GM19043 (cell line): ENCODE data around the gene TMA16.
"Not testable (repeated sequence)": the region's sequence is repeated elsewhere in the genome, so short reads cannot be mapped to it uniquely, and the experiment has no call there.

ENCODE experiments used
- ATAC-seq: cut with Tn5 transposase; IDR thresholded peaks from one replicate; pipeline ENCODE4 v1.9.1; 2021; ENCODE audit warnings: low read depth; ENCODE audit not compliant: unreplicated experiment

The TMA16 gene

DNA sequence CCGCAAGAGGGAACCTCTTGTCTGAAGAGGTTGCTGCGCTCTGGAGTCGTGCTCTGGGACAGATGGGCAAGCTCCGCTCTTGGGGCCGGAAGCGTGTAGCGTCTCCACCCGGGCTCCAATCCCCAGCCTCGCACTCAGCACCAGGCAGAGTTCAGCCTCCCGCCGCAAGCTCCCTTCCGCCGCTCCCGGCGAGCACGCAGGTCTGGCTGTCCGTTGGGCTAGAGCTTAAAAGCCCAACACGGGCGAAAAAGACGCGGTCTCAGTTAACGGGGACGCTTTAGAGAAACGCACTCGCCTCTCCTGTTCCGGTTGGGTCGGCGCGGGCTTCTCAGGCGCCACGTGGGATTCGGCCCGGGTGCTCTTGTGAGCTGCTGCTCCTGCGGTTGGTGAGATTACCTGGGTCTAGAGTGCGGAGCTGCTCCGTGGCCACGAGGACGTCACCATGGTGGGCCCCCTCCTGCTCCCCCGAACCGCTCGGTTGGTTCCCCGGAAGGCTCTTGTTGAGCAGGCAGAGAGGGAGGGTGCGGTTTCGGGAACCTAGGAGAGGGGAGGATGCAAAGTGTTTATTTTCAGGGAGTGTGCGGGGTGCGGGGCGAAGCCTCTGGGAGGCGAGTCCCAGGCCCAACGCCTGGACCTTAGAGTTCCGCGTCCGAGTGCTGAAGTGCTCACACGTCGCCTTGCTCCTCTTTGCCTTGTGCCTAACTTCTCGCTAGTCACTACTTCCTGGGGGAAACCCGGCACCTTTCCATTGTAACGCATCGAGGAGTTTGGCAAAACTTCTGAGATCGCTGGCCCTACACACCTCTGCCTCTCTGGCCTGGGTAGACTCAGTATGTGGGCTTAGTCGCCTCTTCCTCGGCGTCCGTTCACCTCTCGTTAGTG is at the start of gene TMA16:
Gene TMA16, plus strand, starts transcription at position 331 of the 882 bp plus-strand sequence. Its CDS starts 112 bp downstream, at position 443.
- ATAC-seq = peak; percentile 74

- ATAC-seq = not testable (repeated sequence)
These were observed 47.5 kb upstream of the TMA16 start for GRCh38 chr4:163447023-163447422.

DNA sequence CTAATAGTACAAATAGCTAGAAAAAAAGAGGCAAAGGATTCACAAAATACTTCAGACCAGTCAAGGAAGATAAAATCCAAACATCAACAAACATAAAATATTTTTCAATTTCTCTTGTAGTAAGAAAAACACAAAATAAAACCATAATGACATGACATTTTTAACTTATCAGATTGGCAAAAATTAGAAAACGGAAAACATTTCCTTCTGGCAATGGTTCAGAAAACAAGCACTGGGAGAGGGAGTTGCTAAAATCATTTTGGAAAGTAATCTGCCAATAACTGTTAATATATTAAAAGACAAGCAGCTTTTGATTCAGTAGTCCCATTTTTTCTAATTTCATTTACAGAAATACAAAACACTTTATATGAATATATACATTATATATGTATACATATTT is 47.0 kb upstream of the TMA16 start:
- ATAC-seq = no peak

DNA sequence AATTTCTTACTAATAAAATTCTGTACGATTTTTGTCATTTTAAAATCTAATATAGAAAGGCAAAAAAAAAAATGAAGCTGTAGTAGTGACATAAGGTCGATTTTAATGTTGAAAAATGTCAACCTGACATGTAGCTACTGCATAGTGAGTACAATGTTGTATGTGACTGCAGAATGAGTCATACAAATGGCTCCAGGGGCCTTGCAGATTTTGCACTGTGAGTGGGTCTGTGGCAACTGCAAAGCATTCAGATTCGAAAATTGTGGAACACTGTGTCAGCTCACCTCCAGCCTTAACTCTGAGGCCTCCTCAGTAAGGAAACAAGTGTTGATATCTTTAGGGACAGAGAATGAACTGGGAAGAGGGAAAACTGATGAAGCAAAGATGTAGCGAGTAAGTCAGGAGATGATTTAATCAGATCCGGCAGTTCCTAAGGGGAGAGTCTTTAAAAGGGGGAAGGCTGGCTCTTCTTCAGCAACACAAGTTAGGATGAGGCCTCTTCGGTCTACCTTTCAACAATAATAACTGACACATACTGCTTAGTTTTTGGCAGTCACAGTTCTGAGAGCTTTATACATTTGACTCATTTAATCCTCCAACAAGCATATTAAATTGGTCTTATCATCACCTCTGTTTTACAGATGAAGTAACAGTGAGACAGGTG is 45.8 kb upstream of the TMA16 start:
- ATAC-seq = no peak

DNA sequence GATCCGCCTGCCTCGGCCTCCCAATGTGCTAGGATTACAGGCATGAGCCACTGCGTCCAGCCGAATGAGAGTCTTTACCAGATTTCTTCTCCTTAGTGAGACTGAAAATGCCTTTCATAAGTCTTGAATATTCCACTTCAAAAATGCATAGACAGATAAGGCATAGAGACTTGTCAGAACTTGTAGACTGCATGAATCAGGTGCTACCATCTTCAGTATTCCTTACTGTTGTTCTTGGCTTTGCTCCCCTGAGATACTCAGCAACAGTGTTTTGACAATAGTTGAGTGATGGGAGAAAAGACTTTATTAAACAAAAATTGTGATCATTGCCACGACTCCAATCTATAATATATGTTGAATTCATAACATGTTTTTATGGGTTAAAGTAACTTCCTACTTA is 31.9 kb upstream of the TMA16 start:
- ATAC-seq = no peak

DNA sequence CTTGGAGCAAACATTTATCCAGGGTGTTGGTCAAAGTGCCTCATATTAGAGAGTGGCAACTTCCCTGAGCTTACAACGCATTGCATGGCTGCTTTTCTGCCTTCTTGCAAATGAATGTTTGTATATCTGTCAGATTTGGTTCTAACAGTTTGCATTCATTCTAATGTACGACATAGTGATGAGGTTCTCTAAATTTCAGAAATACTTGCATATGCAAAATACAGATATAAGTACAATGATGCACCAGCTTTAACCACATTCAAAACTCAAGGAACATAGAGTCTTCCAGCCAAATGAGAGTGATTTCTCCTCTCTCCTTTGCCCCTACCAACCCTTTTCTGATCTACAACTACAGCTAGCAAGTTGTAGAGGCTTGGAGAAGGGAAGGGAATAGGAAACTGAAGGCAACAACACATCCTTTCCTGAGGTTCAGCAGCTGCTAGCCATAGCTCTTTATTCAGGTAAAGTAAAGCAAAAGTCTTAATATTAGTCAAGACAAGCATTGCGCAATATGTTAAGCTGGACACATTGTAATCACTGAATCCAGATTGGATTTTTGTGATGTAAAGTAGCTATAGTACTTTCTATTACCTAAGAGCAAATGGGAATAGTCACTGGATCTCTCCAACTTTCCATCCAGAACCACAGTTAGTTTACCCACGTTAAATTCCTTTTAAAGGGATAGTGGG is 27.3 kb upstream of the TMA16 start:
- no peak for ATAC-seq

GRCh38 chr4:163470391-163470790 is 24.1 kb upstream of the TMA16 start:
- ATAC-seq = no peak

DNA sequence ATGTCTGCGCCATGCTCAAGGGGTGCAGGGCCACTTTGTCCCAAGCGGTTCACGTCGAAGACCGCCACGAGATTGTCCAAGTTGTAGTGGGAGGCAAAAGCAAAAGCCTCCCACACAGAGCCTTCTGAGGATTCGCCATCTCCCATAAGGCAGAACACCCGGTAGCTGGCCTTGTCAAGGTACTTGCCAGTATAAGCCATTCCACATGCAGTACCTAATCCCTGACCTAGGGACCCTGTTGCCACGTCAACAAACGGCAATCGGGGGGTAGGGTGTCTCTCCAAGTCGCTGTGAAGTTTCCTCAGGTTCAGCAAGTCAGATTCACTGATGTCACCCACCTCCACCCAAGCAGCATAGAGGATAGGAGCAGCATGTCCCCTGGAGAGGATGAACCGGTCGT is 21.4 kb upstream of the TMA16 start:
- no peak for ATAC-seq

DNA sequence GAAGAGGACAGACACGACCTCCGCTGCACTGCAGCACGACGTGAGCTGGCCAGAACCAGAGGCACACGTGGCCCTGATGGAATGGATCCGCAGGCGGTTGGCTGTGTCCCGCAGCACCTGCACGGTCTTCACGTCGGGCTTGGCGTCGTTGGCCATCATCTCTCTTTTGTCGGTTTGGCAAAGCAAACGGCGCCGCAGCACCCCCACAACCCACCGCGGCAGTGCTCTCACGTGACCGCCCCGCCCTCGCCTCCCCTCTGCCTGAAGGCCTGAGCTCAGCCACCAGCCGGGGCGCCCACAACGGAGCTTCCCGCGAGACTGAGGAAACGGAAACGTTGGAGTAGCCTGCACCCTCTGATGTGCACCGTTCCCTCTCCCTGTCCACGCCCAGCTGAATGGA is 20.9 kb upstream of the TMA16 start, which contains the start of gene TKTL2:
Gene TKTL2, minus strand, starts transcription at position 179 of the 400 bp plus-strand sequence. Its CDS starts 20 bp downstream, at position 159.
- ATAC-seq = no peak

DNA sequence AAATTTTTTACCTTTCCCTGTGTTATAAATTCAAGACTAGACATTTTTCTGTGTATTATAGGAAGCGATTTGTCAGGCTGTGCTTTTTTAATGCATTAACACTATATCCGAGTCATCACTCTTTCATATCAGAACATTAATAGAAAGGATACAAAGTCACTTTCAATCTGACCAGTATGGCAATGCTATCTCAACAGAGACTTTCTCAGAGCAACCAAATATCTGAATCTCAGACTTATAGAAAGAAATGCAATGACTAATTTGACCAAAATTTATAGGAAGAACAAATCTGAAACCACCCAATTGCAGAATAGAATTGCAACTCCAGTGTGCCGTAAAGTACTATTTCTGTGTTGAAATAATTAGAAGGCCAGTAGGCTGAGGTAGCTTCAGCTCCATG is 20.5 kb upstream of the TMA16 start:
- no peak for ATAC-seq

DNA sequence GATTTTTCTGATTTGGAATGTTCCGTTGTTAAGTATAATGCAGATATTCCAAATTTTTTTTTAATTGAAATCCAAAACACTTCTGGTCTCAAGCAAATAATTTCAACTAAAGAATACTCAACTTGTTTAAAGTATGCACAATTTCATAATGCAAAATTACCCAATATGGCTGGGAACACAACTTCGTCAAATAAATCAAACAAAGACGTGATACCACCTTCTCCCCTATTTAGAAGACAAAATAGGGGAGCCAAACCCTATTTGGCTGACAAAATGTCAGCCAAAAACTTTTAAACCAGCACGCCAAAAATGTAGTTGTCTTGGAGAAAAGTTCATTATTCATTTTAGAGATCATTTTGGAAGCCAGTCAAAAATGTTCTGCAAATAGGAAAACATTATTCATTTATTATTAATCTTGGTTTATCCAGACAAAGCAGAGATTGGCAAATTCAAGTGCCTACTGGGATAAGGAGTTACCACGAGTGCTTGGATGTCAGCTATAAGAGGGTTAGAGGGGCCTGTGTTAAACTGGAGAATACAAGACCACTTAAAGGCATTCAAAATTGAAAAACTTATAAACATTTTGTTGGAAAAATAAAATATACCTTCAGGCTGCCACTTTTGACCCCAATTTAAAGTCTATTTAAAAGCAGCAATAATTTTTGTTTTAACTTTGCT is 17.6 kb upstream of the TMA16 start:
- ATAC-seq = no peak

DNA sequence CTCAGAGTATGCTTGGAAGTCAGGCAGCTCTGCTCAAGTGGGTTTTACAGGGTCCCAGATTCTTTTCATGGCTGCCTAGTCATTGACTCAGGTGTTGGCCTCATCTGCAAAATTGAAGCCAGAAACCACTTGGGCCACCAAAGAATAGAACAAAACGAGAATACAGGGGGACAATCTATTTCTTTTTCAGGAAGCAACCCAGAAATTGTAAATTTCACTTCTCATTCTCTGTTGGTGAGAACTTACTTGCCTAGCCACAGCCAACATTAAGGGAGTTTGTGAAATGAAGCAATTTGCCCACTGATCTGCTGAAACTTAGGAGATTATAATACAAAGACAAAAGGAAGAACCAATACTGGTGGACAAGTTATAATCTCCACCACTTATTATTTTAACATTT is 12.3 kb upstream of the TMA16 start:
- peak; percentile 62 for ATAC-seq

DNA sequence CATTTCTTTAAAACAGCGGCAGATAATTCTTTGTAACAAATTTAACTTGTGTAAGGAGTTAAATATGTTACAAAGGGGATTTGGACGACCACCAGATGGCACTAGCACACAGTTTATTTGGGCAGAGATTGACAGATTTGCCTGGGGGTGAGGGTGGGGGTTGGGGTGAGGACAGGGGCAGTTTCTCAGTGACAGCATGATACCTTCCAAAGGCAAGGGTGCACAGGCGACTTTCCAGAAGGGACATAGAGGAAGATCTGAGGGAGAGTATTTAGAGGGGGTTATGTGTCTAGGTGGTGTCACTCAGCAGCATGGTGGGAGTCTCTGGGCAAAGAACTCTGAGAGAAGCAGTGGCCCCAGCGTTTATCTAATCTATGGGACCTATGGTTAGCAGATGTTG is 9.6 kb upstream of the TMA16 start:
- ATAC-seq = no peak

- ATAC-seq = no peak
These were observed 8.9 kb upstream of the TMA16 start for GRCh38 chr4:163485589-163485988.

GRCh38 chr4:163486321-163486720 is 8.2 kb upstream of the TMA16 start:
- no peak for ATAC-seq

DNA sequence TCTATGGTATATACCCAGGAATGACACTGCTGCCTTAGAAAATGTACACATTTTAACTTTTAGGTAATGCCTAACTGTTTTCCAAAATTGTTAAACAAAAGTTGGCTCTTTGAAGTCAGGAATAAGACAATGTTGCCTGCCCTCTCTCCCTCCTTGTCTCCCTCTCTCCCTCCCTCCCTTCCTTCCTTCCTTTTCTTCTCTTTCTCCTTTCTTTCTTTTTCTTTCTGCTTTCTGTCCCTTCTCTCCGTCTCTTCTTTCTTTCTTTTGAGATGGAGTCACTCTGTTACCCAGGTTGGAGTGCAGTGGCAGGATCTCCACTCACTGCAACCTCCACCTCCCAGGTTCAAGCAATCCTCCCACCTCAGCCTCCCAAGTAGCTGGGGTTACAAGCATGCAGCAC is 4.6 kb upstream of the TMA16 start:
- ATAC-seq = no peak

DNA sequence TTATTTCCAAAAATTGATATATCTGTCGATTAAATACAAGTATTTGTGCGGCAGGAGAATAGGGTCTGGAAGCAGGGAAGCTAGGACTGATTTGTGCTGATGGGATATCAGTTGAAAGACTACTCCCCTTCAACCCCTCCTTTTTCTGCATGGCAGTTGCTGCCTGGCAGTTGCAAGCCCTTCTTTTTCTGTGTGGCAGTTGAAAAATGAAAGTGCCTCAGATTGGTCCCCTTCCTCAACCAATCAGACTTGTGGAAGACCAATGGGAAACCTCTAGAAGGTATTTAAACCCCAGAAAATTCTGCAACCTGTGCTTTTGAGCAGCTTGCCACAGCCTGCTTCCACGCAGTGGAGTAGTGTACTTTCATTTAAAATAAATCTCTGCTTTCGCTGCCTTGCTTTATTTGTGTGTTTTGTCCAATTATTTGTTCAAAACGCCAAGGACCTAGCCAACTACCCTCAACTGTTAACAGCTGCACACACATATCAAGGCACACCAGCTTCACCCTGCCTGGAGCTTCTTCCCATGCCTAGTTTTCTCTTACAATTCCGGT is 1.5 kb upstream of the TMA16 start:
- no peak for ATAC-seq

DNA sequence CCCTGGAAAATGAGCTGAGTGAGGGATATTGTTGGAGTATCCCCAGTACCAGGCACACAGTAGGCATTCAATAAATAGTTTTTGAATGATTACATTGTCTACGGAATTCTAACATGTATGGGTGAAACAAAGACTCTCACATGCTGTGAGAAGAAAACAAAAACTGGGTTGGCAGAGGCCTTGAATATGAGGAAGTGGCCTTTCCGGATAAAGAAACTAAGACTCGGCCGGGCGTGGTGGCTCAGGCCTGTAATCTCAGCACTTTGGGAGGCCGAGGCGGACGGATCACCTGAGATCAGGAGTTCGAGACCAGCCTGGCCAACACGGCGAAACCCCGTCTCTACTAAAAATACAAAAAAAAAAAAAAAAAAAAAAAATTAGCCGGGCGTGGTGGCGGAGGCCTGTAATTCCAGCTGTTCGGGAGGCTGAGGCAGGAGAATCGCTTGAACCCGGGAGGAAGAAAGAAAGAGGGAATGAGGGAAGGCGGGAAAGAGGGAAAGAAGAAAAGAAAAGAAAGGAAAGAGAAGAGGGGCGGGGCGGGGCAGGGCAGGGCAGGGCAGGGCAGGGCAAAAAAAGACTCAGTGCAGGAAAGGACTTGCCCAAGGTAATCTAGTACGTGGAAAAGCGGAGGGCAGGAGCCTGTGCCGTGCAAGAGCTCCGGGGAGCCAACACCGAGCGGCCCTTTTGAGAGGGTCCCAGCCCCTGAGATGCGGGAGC is 689 bp upstream of the TMA16 start:
- ATAC-seq = peak; percentile 17

DNA sequence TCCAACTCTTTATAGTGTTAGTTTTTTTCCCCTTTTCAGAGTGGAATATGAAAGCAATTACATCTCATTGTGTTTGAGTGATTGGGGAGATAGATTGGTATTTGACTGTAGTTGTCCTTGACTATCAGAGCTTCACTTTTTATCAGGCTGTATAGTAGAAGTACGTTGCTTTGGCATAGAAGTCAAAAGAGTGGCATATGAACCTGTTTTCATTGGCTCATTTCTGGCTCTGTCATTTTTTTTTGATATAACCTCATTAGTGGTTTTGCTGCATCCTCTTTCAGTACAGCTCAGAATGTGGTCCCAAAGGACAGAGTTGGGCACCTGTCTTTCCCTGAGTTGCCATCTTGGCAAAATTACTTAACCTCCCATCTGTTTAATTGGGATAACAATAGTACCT is 1.4 kb downstream of the TMA16 start:
- peak; percentile 25 for ATAC-seq

- no peak for ATAC-seq
These were observed 6.1 kb downstream of the TMA16 start for GRCh38 chr4:163500586-163500985.
